RPMI7951 (cell line): ENCODE results near the gene RFC2. TPM values are rescaled to one million over a fixed set of nuclear protein-coding genes. Genes with fewer than 3 reads are reported as not detected.
"Not testable (repeated sequence)": the region's sequence is repeated elsewhere in the genome, so short reads cannot be mapped to it uniquely, and the experiment has no call there.

Experiments
- DNase-seq: peaks from one replicate; pipeline ENCODE4 v3.0.0-alpha.2; 2012; ENCODE audit warnings: low read depth
- total RNA-seq: library from RNA; depleted of rRNA; stranded (reverse); fragments of >200 nt; shearing (Covaris generic); gene quantifications from 2 replicates; pipeline ENCODE4 v1.2.3, GENCODE V29; 2014

The RFC2 gene
- total RNA-seq, 1 experiment from 2014 or later, result 68.5 TPM

DNA sequence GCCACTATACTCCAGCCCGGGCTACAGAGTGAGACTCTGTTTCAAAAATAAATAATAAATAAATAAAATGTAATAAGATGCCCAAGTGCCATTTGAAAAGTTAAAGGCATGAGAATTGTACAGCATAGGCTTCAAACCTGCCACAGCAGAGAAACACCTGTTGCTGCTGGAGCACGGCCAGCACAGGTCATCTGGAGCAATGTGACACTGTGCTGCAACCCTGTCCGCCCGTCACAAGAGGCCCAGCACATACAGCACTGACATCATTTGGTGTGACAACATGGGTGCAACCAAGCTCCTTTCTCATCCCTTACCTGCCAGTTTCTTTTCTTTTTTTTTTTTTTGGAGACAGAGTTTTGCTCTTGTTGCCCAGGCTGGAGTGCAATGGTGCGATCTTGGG, 1.3 kb downstream of the RFC2 start:
- DNase-seq, result no peak

DNA sequence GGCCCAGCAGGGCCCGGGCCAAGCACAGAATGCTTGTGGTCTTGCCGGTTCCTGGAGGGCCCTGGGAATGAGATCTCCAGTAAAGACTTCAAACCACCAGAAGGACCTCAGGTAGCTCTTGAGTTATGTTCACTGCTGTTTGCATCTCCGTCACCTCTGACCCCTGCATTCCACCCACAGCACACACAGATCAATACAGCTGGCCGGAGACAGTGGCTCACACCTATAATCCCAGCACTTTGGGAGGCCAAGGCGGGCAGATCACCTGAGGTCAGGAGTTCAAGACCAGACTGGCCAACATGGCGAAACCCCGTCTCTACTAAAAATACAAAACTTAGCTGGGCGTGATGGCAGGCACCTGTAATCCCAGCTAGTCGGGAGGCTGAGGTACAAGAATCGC, 5.1 kb downstream of the RFC2 start:
- not testable (repeated sequence) for DNase-seq

DNA sequence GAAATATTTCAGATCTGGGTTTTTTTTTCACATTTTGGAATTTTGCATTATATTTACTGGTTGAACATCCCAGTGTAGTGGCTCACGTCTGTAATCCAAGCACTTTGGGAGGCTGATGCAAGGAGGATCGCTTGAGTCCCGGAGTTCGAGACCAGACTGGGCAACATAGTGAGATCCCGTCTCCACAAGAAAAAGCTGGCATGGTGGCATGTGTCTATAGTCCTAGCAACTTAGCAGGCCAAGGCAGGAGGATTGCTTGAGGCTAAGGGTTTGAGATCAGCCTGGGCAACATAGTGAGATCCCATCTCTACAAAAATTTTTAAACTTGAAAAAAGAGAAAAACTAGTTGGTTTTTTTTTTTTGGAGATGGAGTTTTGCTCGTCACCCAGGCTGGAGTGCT, 6.0 kb downstream of the RFC2 start:
- DNase-seq, result no peak

DNA sequence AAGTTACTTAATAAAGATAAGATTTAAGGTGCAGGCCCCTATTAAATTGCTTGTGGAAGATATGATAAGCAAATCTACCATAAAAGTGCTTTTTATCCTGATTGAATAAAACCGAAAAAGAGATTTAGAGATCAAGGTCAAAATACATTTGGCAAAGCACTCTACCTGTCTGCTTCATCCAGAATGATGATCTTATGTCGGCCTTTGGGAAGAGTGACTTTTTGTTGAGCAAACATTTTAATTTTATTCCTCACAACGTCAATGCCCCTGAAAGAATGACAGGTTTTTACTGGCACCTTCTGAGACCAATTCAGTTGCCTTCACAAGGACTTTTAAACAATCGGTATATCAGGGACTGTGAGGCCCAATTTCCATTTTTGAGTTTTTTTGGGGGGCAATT, 7.7 kb downstream of the RFC2 start:
- no peak for DNase-seq

DNA sequence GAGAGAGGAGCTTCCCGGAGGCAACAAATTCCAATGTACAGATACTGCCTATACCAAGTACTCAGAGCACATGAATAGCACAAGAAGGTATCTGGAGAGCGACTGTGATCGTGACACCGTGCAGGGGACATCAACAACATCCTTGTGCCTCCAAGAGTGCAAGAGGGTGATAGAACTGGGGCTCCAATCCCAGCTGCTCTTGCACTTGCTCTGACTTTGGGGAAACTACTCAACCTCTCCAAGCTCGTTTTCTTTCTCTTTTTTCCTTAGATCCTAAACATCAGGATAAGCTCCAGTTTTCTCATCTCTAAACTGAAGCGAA, 12.1 kb downstream of the RFC2 start:
- DNase-seq, result no peak

DNA sequence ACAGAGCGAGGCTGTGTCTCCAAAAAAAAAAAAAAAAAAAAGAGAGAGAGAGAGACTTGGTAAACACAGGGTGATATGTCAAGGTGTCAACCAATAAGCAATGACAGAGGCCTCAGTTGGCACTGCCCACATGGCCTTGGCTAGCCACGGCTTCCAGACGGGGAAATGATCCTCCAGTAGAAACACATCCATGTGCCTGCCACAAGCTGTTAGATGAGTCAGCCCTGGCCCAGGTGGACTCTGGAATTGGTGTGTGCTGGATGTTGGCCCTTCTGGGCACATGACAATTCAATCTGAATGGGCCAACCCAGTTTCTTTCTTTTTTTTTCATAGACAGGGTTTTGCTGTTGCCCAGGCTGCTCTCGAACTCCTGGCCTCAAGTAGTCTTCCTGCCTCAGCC, 13.7 kb downstream of the RFC2 start:
- DNase-seq, result no peak

DNA sequence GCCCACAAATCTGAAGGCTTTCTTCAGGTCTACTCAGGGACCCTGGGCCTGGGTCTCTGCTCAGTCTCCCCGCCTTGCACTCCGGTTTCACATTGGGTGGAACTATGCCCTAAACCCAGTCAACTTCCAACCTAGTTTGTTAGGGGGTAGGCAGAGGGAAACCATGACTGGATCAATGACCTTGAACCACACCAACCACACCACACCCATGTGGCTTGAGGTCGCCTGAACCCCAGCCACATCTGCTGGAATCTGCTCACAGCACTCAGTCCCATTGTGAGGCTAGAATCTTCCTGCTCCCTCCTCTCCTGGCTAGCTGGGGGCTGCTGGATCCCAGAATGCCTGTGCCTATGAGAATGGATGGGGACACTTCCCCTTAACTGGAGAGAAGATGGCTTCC, 17.9 kb downstream of the RFC2 start:
- DNase-seq, result no peak

DNA sequence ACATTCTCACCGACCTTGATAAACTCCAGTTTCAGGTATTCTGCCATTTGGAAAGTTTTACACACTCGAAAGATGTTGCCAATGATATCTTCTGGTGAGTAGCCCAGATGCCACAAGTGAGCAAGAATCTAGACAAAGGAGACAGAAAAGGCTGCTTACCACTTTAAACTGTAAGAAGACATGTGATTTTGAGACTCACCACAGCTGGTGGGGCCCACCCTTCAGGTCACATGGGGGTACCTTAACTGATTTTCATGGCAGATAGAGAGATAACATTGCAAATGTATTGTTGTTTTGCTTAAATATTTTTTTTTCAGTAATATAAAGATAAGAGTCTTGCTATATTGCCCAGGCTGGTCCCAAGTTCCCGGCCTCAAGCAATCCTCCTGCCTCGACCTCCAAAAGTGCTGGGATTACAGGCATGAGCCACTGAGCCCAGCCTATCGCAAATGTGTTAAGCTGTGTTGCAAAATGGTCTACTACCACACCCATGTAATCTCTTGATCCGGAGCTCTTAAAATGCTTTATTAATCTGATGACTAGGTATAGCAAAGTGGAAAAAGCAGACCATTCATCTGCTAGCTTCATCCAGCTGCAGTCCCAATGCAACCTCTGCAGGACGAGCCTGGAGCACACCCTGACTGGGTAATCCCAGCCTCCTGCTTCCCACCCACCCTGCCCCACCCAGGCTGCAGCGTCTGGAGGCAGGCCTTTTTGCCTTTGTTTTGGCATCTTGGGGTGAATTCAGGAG, 18.5 kb downstream of the RFC2 start:
- no peak for DNase-seq

DNA sequence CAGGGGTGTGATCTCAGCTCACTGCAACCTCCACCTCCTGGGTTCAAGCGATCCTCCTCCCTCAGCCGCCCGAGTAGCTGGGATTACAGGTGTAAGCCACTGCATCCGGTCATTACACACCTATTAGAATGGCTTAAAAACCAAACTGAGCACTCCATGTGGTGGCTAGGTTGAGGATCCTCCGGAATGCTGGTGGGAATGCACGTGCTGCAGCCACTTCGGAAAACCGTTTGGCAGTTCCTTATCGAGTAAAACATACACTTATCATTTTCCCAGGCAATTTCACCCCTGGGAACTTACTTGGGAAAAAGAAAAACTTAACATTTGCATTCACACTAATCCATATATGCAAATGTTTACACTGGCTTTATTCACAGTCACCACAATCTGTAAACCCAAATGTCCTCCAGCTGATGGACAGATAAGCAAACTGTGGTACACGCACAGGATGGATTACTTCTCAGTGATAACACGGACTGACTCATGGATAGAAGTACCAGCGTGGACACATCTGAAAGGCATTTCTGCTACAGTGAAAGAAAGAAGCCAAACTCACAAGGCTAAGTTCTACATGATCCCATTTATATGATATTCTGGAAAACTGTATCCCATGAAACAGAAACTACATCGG, 20.4 kb downstream of the RFC2 start:
- DNase-seq, result no peak

DNA sequence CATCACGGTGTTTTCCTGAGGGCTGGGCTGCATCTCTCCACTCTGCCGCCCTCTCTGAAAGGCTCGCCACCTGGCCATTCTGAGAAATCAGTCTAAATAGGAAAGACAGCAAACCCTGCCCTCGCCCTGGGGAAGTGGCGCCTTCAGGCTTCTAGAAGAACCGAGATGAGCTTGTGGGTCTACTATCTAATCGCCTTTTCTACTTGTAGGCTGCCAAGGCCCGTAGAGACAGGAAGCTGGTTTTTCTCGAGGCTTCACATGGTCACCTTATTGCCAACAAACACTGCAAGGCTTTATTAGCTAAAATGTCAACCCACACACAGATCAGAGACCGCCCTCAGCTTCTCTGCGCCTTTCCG, 23.0 kb downstream of the RFC2 start:
- DNase-seq, result no peak

DNA sequence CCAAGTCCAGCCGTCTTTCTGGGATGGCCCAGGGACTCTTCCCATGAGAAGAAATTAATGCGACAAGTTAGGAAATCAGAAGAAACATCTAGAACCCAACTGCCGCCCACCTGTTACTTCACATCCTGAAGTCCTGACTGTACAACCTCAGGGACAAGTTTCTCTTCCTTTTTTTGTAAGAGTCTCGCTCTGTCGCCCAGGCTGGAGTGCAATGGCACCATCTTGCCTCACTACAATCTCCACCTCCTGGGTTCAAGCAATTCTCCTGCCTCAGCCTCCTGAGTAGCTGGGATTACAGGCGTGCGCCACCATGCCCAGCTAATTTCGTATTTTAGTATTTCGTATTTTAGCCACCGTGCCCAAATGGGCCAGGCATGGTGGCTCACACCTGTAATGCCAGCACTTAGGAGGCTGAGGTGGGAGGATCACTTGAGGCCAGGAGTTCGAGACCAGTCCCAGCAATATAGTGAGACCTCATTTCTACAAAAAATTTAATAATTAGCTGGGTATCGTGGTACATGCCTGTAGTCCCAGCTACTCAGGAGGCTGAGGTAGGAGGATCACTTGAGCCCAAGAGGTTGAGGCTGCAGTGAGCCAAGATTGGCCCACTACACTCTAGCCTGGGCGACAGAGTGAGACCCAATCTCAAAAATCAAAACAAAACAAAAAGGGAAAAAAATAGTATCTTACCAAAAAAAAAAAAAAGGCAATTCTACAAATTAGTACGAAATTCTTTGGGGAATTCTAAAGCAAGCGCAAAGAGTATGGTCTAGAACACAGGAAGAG, 23.6 kb downstream of the RFC2 start:
- DNase-seq, result no peak

DNA sequence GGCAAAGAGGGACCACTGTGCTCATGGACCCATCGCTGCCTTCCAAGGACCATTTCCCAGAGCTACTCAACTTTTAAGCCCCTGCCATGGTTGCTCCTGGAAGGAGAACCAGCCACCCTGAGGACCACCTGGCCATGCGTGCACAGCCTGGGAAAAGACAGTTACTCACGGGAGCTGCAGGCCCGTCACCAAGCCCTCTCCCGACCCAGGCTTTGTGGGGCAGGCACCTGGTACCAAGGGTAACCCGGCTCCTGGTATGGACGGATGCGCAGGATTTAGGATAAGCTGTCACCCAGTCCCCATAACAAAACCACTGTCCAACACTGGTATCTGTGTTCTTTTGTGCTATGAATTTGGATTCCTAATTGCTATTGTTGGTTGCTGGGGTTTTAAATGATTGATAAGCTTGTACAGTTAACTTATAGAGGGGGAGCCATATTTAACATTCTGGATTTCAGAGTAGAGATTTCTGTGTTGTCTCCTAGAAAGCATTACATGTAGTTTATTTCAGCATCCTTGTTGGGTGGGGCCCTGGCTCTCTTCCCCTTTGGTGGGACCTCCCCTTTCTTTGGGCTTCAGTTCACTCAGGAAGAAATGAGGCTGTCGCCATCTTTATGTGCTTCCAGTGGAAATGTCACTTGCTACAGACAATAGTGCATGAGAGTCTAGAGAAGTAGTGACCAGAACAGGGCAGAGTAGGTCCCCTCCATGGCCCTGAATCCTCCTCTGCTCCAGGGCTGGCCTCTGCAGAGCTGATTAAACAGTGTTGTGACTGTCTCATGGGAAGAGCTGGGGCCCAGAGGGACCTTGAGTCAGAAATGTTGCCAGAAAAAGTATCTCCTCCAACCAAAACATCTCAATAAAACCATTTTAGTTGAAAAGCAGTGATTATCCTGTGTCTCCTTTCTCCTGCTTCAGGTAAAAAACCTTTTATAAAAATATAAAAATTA, 25.0 kb downstream of the RFC2 start:
- no peak for DNase-seq

DNA sequence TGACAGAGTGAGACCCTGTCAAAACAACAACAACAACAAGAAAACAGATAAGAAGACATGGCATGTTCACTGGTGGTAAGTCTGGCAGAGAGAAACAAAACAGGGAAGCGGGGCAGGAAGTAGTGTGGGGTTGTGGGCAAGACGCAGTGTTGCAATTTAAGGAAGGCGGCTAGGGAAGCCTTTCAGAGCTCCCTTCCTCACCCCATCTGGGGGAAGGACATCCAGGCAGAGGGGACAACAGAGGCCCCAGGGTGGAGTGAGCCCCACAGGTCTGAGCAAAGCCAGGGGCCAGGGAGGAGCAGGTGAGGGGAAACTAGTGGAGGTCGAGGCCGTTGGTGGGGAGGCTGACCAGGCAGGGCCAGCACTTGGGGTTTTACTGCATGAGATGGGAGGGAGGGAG, 27.6 kb downstream of the RFC2 start:
- no peak for DNase-seq

DNA sequence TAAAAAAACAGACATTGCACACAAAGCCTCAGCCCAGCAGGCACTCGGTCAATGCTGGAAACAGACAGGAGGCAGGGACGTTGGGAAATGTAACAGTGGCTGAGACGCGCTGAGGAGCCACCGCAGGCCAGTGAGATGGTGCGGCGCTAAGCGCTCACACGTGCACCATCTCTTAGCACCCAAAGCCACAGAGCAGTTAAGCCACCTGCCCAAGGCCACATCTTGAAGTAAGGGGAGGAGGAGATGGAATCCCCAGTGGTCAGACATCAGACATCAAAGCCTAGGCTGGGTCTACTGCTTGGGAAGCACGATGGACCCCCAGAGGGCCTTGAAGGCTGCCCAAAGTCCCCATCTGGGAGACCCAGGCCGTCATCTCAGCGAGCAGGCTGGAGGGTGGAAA, 28.8 kb downstream of the RFC2 start:
- no peak for DNase-seq

DNA sequence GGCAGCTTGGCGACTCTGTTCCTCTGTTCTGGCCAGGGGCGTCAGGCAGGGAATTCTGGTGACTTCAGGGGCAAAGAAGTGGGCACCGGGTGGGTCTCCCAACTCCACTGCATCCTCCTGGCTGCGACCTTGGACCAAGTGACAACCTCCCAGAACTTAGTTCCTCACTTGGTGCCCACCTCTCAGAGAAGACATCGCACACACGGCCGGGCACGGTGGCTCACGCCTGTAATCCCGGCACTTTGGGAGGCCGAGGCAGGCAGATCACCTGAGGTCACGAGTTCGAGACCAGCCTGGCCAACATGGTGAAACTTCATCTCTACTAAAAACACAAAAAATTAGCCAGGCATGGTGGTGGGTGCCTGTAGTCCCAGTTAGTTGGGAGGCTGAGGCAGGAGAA, 29.3 kb downstream of the RFC2 start:
- not testable (repeated sequence) for DNase-seq

DNA sequence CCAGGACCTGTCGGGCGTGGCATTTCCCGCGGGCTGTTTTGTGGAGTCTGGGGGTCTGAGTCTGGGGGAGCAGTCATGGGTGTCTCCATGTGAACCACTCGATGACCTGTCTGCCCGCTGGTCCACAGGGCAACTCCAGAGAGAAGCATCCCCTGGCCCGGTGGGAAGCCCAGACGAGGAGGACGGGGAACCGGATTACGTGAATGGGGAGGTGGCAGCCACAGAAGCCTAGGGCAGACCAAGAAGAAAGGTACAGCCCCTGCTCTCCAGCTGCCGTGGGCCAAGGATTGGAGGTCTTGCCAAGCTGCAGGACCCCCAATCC, 29.7 kb downstream of the RFC2 start:
- DNase-seq, result no peak

DNA sequence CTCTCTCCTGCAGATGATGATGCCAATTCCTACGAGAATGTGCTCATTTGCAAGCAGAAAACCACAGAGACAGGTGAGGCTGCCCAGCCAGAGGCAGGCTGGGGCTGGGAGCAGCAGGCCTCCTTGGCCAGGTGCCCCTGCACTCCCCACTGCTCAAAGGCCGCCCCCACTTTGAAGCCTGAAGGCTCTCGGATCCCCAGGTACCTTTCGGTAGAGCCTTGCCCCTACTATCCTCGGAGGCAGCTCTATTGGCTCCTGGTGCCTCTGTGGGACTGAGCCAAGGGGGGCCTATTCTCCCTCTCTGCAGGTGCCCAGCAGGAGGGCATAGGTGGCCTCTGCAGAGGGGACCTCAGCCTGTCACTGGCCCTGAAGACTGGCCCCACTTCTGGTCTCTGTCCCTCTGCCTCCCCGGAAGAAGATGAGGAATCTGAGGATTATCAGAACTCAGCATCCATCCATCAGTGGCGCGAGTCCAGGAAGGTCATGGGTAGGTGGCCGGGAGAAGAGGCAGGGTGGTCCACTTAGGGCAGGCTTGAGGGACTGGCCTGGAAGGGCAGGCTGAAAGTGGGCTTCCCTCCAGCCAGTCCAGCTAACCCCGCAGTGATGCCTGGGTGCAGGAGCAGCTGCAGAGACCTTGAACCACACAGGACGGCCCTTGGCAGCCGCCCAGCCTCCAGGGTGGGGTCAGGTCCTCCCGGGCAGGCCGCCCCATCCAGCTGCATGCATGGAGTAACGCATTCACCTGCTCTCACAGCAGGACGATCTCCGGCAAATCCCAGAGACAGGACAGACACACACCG, 30.3 kb downstream of the RFC2 start:
- DNase-seq, result no peak

DNA sequence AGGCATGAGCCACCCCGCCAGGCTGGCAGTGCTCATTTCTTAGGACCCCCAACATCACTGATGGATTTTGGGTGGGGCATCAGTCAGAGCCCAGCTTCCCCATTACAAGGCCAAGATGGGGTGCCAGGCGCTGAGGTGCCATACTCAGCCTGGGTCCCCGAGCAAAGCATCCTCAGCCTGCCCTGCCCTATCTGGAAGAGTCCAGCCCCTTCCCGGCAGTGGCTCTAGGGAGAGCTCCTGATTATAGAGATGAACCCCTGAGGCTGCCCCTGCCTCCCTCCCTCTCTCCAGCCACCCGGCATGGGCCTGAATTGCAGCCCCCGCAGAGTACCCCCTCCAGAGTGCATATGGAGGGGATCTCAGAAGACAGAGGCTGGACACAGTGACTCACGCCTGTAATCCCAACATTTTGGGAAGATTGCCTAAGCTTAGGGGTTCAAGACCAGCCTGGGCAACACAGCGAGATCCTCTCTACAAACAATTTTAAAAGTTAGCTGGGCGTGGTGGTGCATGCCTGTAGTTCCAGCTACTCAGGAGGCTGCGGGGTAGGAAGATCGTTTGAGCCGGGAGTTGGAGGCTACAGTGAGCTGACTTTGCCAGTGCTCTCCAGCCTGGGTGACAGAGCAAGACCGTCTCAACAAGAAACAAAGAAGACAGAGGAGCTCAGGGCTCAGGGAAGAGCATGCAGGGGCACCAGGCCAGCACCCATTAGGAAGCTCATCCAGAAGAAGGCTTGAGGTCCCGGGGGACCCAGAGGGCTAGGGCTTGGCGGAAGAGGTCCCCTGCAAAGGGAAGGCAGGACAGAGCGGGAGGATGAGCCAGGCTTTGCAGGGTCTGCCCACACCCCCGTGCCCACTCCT, 31.1 kb downstream of the RFC2 start:
- DNase-seq, result no peak

DNA sequence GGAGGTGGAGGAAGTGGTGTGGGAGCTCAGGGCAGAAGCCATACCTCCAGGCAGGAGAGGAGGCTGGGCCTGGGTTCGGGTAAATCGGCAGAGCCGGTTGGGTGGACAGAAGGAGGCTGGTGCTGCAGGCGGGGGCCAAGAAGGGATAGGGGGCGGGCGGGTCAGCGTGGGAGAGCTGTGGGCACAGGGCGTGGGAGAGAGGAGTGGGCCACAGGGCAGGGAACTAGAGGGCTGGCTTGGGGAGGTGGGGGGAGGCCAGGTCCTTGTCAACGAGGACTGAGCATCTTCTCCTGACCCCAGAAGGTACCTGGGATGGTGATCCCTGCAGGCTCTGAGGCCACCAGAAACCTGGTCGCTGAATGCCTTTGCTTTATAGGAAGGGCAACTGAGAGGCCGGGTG, 32.5 kb downstream of the RFC2 start:
- no peak for DNase-seq

DNA sequence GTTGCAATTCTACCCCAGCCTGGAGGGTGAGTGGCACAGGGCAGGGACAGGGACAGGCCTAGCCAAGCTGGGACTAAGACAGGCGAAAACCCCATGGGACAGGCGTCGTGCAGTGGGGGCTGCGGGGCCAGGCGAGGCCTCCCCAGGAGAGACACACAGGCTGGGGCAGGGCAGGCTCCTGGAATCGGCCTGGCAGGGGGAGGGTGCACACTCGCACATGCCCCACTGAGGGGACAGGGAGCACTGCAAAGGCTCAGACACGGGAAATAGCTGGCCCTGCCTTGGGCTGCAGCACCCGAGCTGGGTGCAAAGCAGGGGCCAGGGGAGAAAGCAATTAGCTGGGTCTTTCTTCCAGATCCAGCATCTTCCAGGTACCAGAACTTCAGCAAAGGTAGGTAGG, 34.0 kb downstream of the RFC2 start:
- DNase-seq, result no peak
